ENCODE results near the gene PRG3.
"Not testable (repeated sequence)": the region's sequence is repeated elsewhere in the genome, so short reads cannot be mapped to it uniquely, and the experiment has no call there.

- TF ChIP-seq CTCF, POLR2A, EP300 (IDR thresholded peaks at IDR 0.05): not testable (repeated sequence)
These were observed 44.1 kb downstream of the PRG3 start for GRCh38 chr11:57336856-57337255.
